Common myeloid progenitor, CD34-positive (primary cell): Measurements from ENCODE around the gene GALNT14.

Experiments used
- CTCF ChIA-PET: fragments of 350-600 bp; sonication (Branson Sonifier 250); formaldehyde crosslinking; loops from one replicate; lab custom pipeline; 2021; ENCODE audit warnings: antibody characterized with exemption; lab: Charles Lee
- POLR2A ChIA-PET: fragments of 350-600 bp; sonication (Branson Sonifier 250); formaldehyde crosslinking; loops from one replicate; lab custom pipeline; 2021; ENCODE audit warnings: antibody characterized with exemption; lab: Charles Lee
- DNase-seq, 3 donors: peaks; one replicate each; pipeline versions ENCODE4 v3.0.0 to v3.0.0-alpha.2; 2013
- H3K27ac ChIP-seq, 2 experiments: 1 replicate in 1 of 2; 2 replicates in 1 of 2; pipeline ENCODE4 v1.7.0; 2013; ENCODE audit warnings: inconsistent platforms in 2 of 2, low read length in 2 of 2, mild to moderate bottlenecking in 2 of 2, low read depth in 1 of 2, moderate library complexity in 1 of 2; ENCODE audit not compliant: severe bottlenecking in 2 of 2, insufficient read depth in 1 of 2, poor library complexity in 1 of 2
- H3K27me3 ChIP-seq, 5 experiments: replicated peaks in 2 of 5; 1 replicate in 3 of 5; 2 replicates in 2 of 5; pipeline versions ENCODE4 v1.6.1 to v1.7.0; 2013; ENCODE audit warnings: low read length in 4 of 5, mild to moderate bottlenecking in 2 of 5, moderate library complexity in 2 of 5, inconsistent platforms in 1 of 5; ENCODE audit not compliant: insufficient read depth in 5 of 5, control insufficient read depth in 4 of 5
- H3K36me3 ChIP-seq, 4 experiments: 1 replicate in 2 of 4; 2 replicates in 2 of 4; pipeline versions ENCODE4 v1.6.1 to v1.7.0; 2013; ENCODE audit warnings: low read length in 3 of 4, control low read depth in 1 of 4, mild to moderate bottlenecking in 1 of 4; ENCODE audit not compliant: control insufficient read depth in 4 of 4, insufficient read depth in 4 of 4
- H3K4me1 ChIP-seq, 4 experiments: 1 replicate in 3 of 4; 2 replicates in 1 of 4; pipeline versions ENCODE4 v1.6.1 to v1.7.1; 2013; ENCODE audit warnings: low read length in 3 of 4, mild to moderate bottlenecking in 3 of 4, control low read depth in 1 of 4, inconsistent platforms in 1 of 4, moderate library complexity in 1 of 4; ENCODE audit not compliant: control insufficient read depth in 4 of 4, insufficient read depth in 4 of 4; ENCODE audit errors: control extremely low read depth in 1 of 4
- H3K4me3 ChIP-seq, 7 experiments: 1 replicate in 4 of 7; 2 replicates in 3 of 7; pipeline versions ENCODE4 v1.5.1 to v1.7.0; 2013; ENCODE audit warnings: mild to moderate bottlenecking in 7 of 7, low read length in 6 of 7, moderate library complexity in 6 of 7, inconsistent platforms in 2 of 7, low read depth in 2 of 7, control low read depth in 1 of 7; ENCODE audit not compliant: insufficient read depth in 4 of 7, control insufficient read depth in 1 of 7; ENCODE audit errors: extremely low read depth in 1 of 7
- H3K9me3 ChIP-seq, 5 experiments: 1 replicate in 4 of 5; 2 replicates in 1 of 5; pipeline versions ENCODE4 v1.6.1 to v1.7.1; 2013; ENCODE audit warnings: low read length in 4 of 5, mild to moderate bottlenecking in 2 of 5, inconsistent platforms in 1 of 5, low read depth in 1 of 5, moderate library complexity in 1 of 5; ENCODE audit not compliant: control insufficient read depth in 4 of 5, insufficient read depth in 2 of 5; ENCODE audit errors: control extremely low read depth in 1 of 5
- WGBS: methylation state at CpG from one replicate; pipeline ENCODE4 v1.1.5; 2013; ENCODE audit not compliant: insufficient coverage; 5-methylcytosine and 5-hydroxymethylcytosine counted together

Gene GALNT14

DNA sequence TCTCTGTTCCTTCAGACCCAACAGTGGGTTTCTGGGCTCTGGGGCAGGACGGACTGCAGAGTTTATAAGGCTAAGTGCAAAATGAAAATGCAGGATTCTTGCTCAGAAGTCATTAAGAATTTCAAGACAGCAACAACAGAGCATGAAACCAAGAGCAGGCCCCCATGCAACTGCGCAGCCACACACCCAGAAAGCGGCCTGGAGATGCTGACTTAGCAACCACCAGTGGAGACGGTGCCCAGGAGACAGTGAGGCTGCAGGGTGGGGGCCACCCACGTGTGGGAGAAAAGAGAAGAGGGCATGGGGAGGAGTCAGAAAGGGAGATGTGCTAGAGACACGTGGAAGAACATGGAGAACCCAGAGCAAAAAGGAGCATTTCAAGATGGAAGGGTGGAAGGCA, 66.5 kb downstream of the GALNT14 start:
- Histone ChIP-seq H3K27ac (no peak overlapping the region), H3K9me3 (no peaks in the 10 kb centered on the region), H3K4me3 (no peak overlapping the region), H3K36me3 (peaks cover 0 to 3% (median under 1%) of the 10 kb centered on the region in 4 experiments), H3K27me3 (no peaks in the 10 kb centered on the region), H3K4me1 (no peaks in the 10 kb centered on the region)
- DNase-seq = no peak
- ChIA-PET CTCF (interaction anchor here (1.0 kb wide), 1 partner anchor 99 kb away, joined by 3 read pairs; no protein-coding TSS in a partner anchor), POLR2A (no interaction called here)
- 91% methylated on average over 6 of the region's 6 CpGs for WGBS

GRCh38 chr2:31070339-31071125, 67.7 kb downstream of the GALNT14 start:
- Histone ChIP-seq H3K9me3 (no peaks in the 10 kb centered on the region), H3K27ac (no peak overlapping the region), H3K27me3 (no peaks in the 10 kb centered on the region), H3K4me3 (no peak overlapping the region), H3K36me3 (peaks cover 0 to 3% (median 1%) of the 10 kb centered on the region in 4 experiments), H3K4me1 (no peaks in the 10 kb centered on the region)
- POLR2A ChIA-PET = no interaction called here
- DNase-seq = no peak
- whole genome bisulfite sequencing = 97% methylated on average over 6 of the region's 8 CpGs
- CTCF ChIA-PET = interaction anchor here (1.0 kb wide), 1 partner anchor 100 kb away, joined by 3 read pairs; no protein-coding TSS in a partner anchor

GRCh38 chr2:31069643-31070325, 68.5 kb downstream of the GALNT14 start:
- Histone ChIP-seq H3K36me3 (peaks cover 0 to 2% (median 0%) of the 10 kb centered on the region in 4 experiments), H3K27me3 (no peaks in the 10 kb centered on the region), H3K27ac (no peak overlapping the region), H3K4me1 (no peaks in the 10 kb centered on the region), H3K4me3 (no peak overlapping the region), H3K9me3 (no peaks in the 10 kb centered on the region)
- WGBS = 92% methylated on average over 9 of the region's 12 CpGs
- CTCF ChIA-PET = interaction anchor here (2.3 kb wide), 1 partner anchor 263 kb away, joined by 6 read pairs; no protein-coding TSS in a partner anchor
- POLR2A ChIA-PET = no interaction called here
- DNase-seq = no peak

GRCh38 chr2:31067259-31067658, 71.0 kb downstream of the GALNT14 start:
- no peaks in the 10 kb centered on the region for H3K4me1 ChIP-seq
- DNase-seq = no peak
- WGBS = 94% methylated on average over 8 of the region's 8 CpGs
- H3K27me3 ChIP-seq = no peaks in the 10 kb centered on the region
- POLR2A ChIA-PET = no interaction called here
- H3K36me3 ChIP-seq = peaks cover 0 to 2% (median 0%) of the 10 kb centered on the region in 4 experiments
- CTCF ChIA-PET = interaction anchor here (2.3 kb wide), 1 partner anchor 265 kb away, joined by 6 read pairs; no protein-coding TSS in a partner anchor
- no peak overlapping the region for H3K27ac ChIP-seq
- H3K4me3 ChIP-seq = no peak overlapping the region
- H3K9me3 ChIP-seq = peaks cover 0 to 3% (median 0%) of the 10 kb centered on the region in 5 experiments

- Histone ChIP-seq H3K27me3 (no peaks in the 10 kb centered on the region), H3K4me3 (no peak overlapping the region), H3K27ac (no peak overlapping the region), H3K9me3 (peaks cover 0 to 3% (median 0%) of the 10 kb centered on the region in 5 experiments), H3K4me1 (no peaks in the 10 kb centered on the region), H3K36me3 (peaks cover 0 to 2% (median 0%) of the 10 kb centered on the region in 4 experiments)
- CTCF ChIA-PET = no interaction called here
- DNase-seq = no peak
- WGBS = 100% methylated on average over 6 of the region's 6 CpGs
- POLR2A ChIA-PET = no interaction called here
Observed at GRCh38 chr2:31066551-31066950, 71.7 kb downstream of the GALNT14 start.

DNA sequence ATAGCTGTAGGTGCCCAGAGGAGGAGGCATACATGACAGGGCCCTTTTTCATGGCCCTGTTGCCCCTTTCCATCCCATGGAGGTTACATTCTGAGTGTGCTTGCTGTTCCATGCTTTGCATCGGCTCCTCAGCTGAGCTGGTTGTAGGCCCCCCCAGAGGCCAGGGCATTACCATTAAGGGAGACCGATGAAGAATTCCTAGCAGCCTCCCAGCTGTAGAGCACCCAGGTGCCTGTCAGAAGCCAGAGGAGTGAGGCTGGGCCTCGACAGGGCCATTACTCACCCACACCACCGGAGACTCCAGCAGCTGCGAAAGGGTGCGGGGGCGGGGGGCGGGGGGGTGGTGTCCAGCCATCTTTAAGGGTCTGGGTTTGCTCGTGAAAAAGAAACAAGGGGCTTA, 72.2 kb downstream of the GALNT14 start:
- DNase-seq = no peak
- no peak overlapping the region for H3K4me3 ChIP-seq
- ChIA-PET CTCF (no interaction called here), POLR2A (no interaction called here)
- H3K9me3 ChIP-seq = peaks cover 0 to 3% (median 0%) of the 10 kb centered on the region in 5 experiments
- WGBS = 100% methylated on average over 3 of the region's 9 CpGs
- no peaks in the 10 kb centered on the region for H3K27me3 ChIP-seq
- H3K27ac ChIP-seq = no peak overlapping the region
- H3K36me3 ChIP-seq = peaks cover 0 to 2% (median 0%) of the 10 kb centered on the region in 4 experiments
- no peaks in the 10 kb centered on the region for H3K4me1 ChIP-seq

DNA sequence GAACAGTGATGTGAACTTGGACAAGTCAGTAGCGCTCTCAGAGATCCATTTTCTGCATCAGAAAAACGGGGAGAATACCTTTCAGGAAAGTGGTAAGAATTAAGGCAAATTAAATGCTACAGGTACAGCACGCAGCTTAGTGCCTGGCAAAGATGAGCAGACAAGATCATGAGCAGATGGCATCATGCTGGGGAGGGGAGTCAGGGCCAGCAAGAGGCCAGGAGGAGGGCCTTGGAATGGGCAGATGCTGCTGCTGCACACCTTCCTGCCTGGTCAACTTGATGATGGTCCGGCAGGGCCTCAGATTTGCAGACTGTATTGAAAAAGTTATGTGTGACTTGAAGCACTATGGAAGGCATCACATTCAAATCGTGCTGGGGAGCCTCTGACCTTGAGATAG, 72.9 kb downstream of the GALNT14 start:
- 100% methylated on average over 3 of the region's 5 CpGs for WGBS
- peaks cover 0 to 5% (median 0%) of the 10 kb centered on the region in 5 experiments for H3K9me3 ChIP-seq
- ChIA-PET POLR2A (no interaction called here), CTCF (no interaction called here)
- no peak overlapping the region for H3K27ac ChIP-seq
- no peaks in the 10 kb centered on the region for H3K27me3 ChIP-seq
- no peak overlapping the region for H3K4me3 ChIP-seq
- H3K36me3 ChIP-seq = peaks cover 0 to 2% (median 0%) of the 10 kb centered on the region in 4 experiments
- no peak for DNase-seq
- no peaks in the 10 kb centered on the region for H3K4me1 ChIP-seq
